Stomach smooth muscle (tissue), 2 donors: ENCODE measurements around the gene CYP21A2.
"Not testable (repeated sequence)": the region's sequence is repeated elsewhere in the genome, so short reads cannot be mapped to it uniquely, and the experiment has no call there.

Experiments
- H3K27ac ChIP-seq: one replicate; pipeline ENCODE4 v1.7.0; 2013; ENCODE audit warnings: mild to moderate bottlenecking, low read length, inconsistent platforms
- H3K27me3 ChIP-seq, 2 donors: one replicate each; pipeline ENCODE4 v1.7.0; 2013; ENCODE audit warnings: low read length in 2 of 2; ENCODE audit not compliant: insufficient read depth in 2 of 2, control insufficient read depth in 1 of 2
- H3K36me3 ChIP-seq, 2 donors: one replicate each; pipeline ENCODE4 v1.7.0; 2013; ENCODE audit warnings: low read length in 2 of 2; ENCODE audit not compliant: control insufficient read depth in 2 of 2, insufficient read depth in 2 of 2
- H3K4me1 ChIP-seq: one replicate; pipeline ENCODE4 v1.7.0; 2013; ENCODE audit warnings: low read length; ENCODE audit not compliant: control insufficient read depth, insufficient read depth
- H3K4me3 ChIP-seq, 2 donors: one replicate each; pipeline ENCODE4 v1.7.0; 2013; ENCODE audit warnings: low read length in 2 of 2
- H3K9ac ChIP-seq, 2 donors: one replicate each; pipeline ENCODE4 v1.7.0; 2013; ENCODE audit warnings: low read length in 2 of 2, mild to moderate bottlenecking in 1 of 2
- H3K9me3 ChIP-seq, 2 donors: one replicate each; pipeline ENCODE4 v1.7.0; 2013; ENCODE audit warnings: low read length in 2 of 2; ENCODE audit not compliant: control insufficient read depth in 2 of 2
- donor health status: healthy.
- donor health status: Pancreatic carcinoma.

Gene CYP21A2

GRCh38 chr6:32037598-32038524, at the start of gene CYP21A2:
TSS of gene CYP21A2 (plus strand) at chr6:32038415. CDS start at chr6:32038423, 8 bp downstream.
- H3K27ac ChIP-seq, H3K4me3 ChIP-seq, H3K9me3 ChIP-seq, H3K36me3 ChIP-seq, H3K27me3 ChIP-seq, H3K4me1 ChIP-seq, H3K9ac ChIP-seq: not testable (repeated sequence)

- H3K9ac ChIP-seq, H3K27ac ChIP-seq, H3K9me3 ChIP-seq, H3K27me3 ChIP-seq, H3K4me3 ChIP-seq, H3K4me1 ChIP-seq, H3K36me3 ChIP-seq: not testable (repeated sequence)
Measured at GRCh38 chr6:31989363-31989762, 48.9 kb upstream of the CYP21A2 start.

- not testable (repeated sequence) for H3K27me3 ChIP-seq, H3K9ac ChIP-seq, H3K9me3 ChIP-seq, H3K4me3 ChIP-seq, H3K36me3 ChIP-seq, H3K27ac ChIP-seq, H3K4me1 ChIP-seq
Measured at GRCh38 chr6:31994421-31994820, 43.8 kb upstream of the CYP21A2 start.

- H3K27me3 ChIP-seq, H3K4me3 ChIP-seq, H3K27ac ChIP-seq, H3K4me1 ChIP-seq, H3K36me3 ChIP-seq, H3K9ac ChIP-seq, H3K9me3 ChIP-seq: not testable (repeated sequence)
Measured at GRCh38 chr6:31996385-31996784, 41.8 kb upstream of the CYP21A2 start.

GRCh38 chr6:32002546-32003268, 35.5 kb upstream of the CYP21A2 start:
- H3K36me3 ChIP-seq, H3K4me3 ChIP-seq, H3K9ac ChIP-seq, H3K27ac ChIP-seq, H3K27me3 ChIP-seq, H3K9me3 ChIP-seq, H3K4me1 ChIP-seq: not testable (repeated sequence)

GRCh38 chr6:32003301-32003700, 34.9 kb upstream of the CYP21A2 start:
- not testable (repeated sequence) for H3K27me3 ChIP-seq, H3K27ac ChIP-seq, H3K36me3 ChIP-seq, H3K4me1 ChIP-seq, H3K9me3 ChIP-seq, H3K4me3 ChIP-seq, H3K9ac ChIP-seq

- H3K9ac ChIP-seq, H3K9me3 ChIP-seq, H3K4me1 ChIP-seq, H3K4me3 ChIP-seq, H3K27ac ChIP-seq, H3K27me3 ChIP-seq, H3K36me3 ChIP-seq: not testable (repeated sequence)
Measured at GRCh38 chr6:32004393-32004792, 33.8 kb upstream of the CYP21A2 start.

GRCh38 chr6:32004864-32005537, 33.2 kb upstream of the CYP21A2 start:
- not testable (repeated sequence) for H3K36me3 ChIP-seq, H3K27me3 ChIP-seq, H3K4me3 ChIP-seq, H3K9me3 ChIP-seq, H3K9ac ChIP-seq, H3K27ac ChIP-seq, H3K4me1 ChIP-seq

GRCh38 chr6:32005538-32005880, 32.7 kb upstream of the CYP21A2 start:
- not testable (repeated sequence) for H3K27ac ChIP-seq, H3K9ac ChIP-seq, H3K9me3 ChIP-seq, H3K36me3 ChIP-seq, H3K27me3 ChIP-seq, H3K4me3 ChIP-seq, H3K4me1 ChIP-seq

GRCh38 chr6:32005991-32006529, 32.2 kb upstream of the CYP21A2 start:
- not testable (repeated sequence) for H3K4me1 ChIP-seq, H3K4me3 ChIP-seq, H3K27ac ChIP-seq, H3K9ac ChIP-seq, H3K27me3 ChIP-seq, H3K9me3 ChIP-seq, H3K36me3 ChIP-seq
